Esophagus squamous epithelium (tissue), 5 donors: Measurements from ENCODE around the gene ST7. TPM values are rescaled to one million over a fixed set of nuclear protein-coding genes. Genes with fewer than 3 reads are reported as not detected.

Experiments used
- DNase-seq: peaks from one replicate; lab custom pipeline; 2025; lab: John Stamatoyannopoulos, UW
- H3K27ac ChIP-seq, 4 donors: fragments of 200-600 bp; sonication (generic); one replicate each; pipeline ENCODE4 v1.5.1; 2016 to 2019; ENCODE audit warnings: mild to moderate bottlenecking in 1 of 4
- H3K27me3 ChIP-seq, 4 donors: fragments of 200-600 bp; sonication (generic); 1 replicate in 3 of 4; 2 replicates in 1 of 4; pipeline versions ENCODE4 v1.5.1 to v1.6.0; 2017 to 2021; ENCODE audit warnings: antibody characterized with exemption in 1 of 4
- H3K36me3 ChIP-seq, 3 donors: fragments of 200-600 bp; sonication (generic); one replicate each; pipeline ENCODE4 v1.5.1; 2016 to 2019
- H3K4me1 ChIP-seq, 3 donors: fragments of 200-600 bp; sonication (generic); one replicate each; pipeline ENCODE4 v1.5.1; 2017 to 2019
- H3K4me3 ChIP-seq, 4 donors: fragments of 200-600 bp; sonication (generic); 1 replicate in 3 of 4; 2 replicates in 1 of 4; pipeline ENCODE4 v1.5.1; 2016 to 2019; ENCODE audit warnings: mild to moderate bottlenecking in 2 of 4, moderate library complexity in 1 of 4
- H3K9me3 ChIP-seq, 3 donors: fragments of 200-600 bp; sonication (generic); one replicate each; pipeline ENCODE4 v1.5.1; 2016 to 2019
- POLR2A ChIP-seq, 4 donors: fragments of 450-650 bp; IDR thresholded peaks; one replicate each; pipeline ENCODE4 v1.6.1; 2017; ENCODE audit warnings: antibody characterized with exemption in 4 of 4, mild to moderate bottlenecking in 4 of 4, moderate library complexity in 3 of 4
- WGBS, 2 donors: methylation state at CpG; one replicate each; pipeline ENCODE4 v1.1.5; 2018; 5-methylcytosine and 5-hydroxymethylcytosine counted together
- intact Hi-C: fragments of 100-400 bp; cut with DNase I; formaldehyde crosslinking; loops from one replicate; pipeline ENCODE4 v1.15.0; 2022
- total RNA-seq, 4 donors: library from RNA; depleted of rRNA; stranded (reverse); fragments of >200 nt; gene quantifications; one replicate each; pipeline ENCODE4 v1.1.0, GENCODE V29; 2016
- TF ChIP-seq, protein P1 (sequence below), 6 experiments: fragments of 450-650 bp in 4 of 6; fragments of 200-600 bp in 2 of 6; sonication (generic) in 2 of 6; IDR thresholded peaks; one replicate each; pipeline ENCODE4 v1.5.1; 2016 to 2019; ENCODE audit warnings: antibody characterized with exemption in 6 of 6, mild to moderate bottlenecking in 4 of 6, moderate library complexity in 4 of 6
- donor health status: DM: yes; HTN: yes; CAD: no.

The ST7 gene
- total RNA-seq, 4 donors from 2014 or later: 12.9 to 18.0 (median 15.3) TPM

DNA sequence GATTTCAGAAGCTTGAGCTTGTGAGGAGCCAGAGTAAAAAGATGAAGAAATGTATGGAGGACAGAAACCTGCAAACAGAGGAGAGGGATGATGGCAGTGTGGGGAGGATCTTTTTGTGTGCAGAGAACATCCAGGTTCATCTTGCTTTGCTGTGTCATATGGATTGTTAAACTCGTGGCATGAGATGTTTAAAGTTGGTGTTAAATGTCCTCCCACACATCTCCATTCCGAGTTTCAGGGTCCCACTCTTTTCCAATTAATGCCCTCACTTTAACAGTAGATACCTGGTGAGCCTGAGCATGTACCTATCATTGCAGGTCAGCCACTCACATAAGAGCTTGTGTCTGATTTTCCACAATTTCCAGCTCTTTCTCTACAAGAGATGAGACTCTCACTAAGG is 147.7 kb downstream of the ST7 start:
- no peaks in the 10 kb centered on the region for H3K9me3 ChIP-seq
- H3K27ac ChIP-seq: no peak overlapping the region
- no peak for DNase-seq
- 91 to 94% methylated on average over 2 of the region's 2 CpGs for WGBS, 2 donors
- no peaks in the 10 kb centered on the region for H3K36me3 ChIP-seq
- H3K27me3 ChIP-seq: no peaks in the 10 kb centered on the region
- no peak overlapping the region for H3K4me3 ChIP-seq
- no peak for TF ChIP-seq POLR2A (IDR thresholded peaks at IDR 0.05)
- TF ChIP-seq, protein P1, sequence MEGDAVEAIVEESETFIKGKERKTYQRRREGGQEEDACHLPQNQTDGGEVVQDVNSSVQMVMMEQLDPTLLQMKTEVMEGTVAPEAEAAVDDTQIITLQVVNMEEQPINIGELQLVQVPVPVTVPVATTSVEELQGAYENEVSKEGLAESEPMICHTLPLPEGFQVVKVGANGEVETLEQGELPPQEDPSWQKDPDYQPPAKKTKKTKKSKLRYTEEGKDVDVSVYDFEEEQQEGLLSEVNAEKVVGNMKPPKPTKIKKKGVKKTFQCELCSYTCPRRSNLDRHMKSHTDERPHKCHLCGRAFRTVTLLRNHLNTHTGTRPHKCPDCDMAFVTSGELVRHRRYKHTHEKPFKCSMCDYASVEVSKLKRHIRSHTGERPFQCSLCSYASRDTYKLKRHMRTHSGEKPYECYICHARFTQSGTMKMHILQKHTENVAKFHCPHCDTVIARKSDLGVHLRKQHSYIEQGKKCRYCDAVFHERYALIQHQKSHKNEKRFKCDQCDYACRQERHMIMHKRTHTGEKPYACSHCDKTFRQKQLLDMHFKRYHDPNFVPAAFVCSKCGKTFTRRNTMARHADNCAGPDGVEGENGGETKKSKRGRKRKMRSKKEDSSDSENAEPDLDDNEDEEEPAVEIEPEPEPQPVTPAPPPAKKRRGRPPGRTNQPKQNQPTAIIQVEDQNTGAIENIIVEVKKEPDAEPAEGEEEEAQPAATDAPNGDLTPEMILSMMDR (IDR thresholded peaks at IDR 0.05): no peak
- H3K4me1 ChIP-seq: no peaks in the 10 kb centered on the region
- intact Hi-C loops: no loop called here

- TF ChIP-seq, protein P1 (IDR thresholded peaks at IDR 0.05): no peak
- TF ChIP-seq POLR2A (IDR thresholded peaks at IDR 0.05): no peak
- Histone ChIP-seq H3K4me1 (peaks cover 0 to 16% (median 0%) of the 10 kb centered on the region in 3 donors), H3K27me3 (no peaks in the 10 kb centered on the region), H3K27ac (no peak overlapping the region), H3K9me3 (no peaks in the 10 kb centered on the region), H3K36me3 (no peaks in the 10 kb centered on the region), H3K4me3 (no peak overlapping the region)
- no peak for DNase-seq
- intact Hi-C loops: no loop called here
- WGBS, 2 donors: 36 to 43% methylated on average over 4 to 5 of the region's 5 CpGs
Measured at GRCh38 chr7:117110480-117111315, 157.4 kb downstream of the ST7 start.

GRCh38 chr7:117111535-117111934 is 158.2 kb downstream of the ST7 start:
- H3K36me3 ChIP-seq: no peaks in the 10 kb centered on the region
- TF ChIP-seq, protein P1 (IDR thresholded peaks at IDR 0.05): no peak
- no peak for TF ChIP-seq POLR2A (IDR thresholded peaks at IDR 0.05)
- WGBS, 2 donors: 70 to 100% methylated on average over 1 of the region's 1 CpG
- H3K27ac ChIP-seq: no peak overlapping the region
- DNase-seq: no peak
- H3K4me3 ChIP-seq: no peak overlapping the region
- H3K4me1 ChIP-seq: peaks cover 0 to 16% (median 0%) of the 10 kb centered on the region in 3 donors
- intact Hi-C loops: no loop called here
- no peaks in the 10 kb centered on the region for H3K27me3 ChIP-seq
- no peaks in the 10 kb centered on the region for H3K9me3 ChIP-seq

DNA sequence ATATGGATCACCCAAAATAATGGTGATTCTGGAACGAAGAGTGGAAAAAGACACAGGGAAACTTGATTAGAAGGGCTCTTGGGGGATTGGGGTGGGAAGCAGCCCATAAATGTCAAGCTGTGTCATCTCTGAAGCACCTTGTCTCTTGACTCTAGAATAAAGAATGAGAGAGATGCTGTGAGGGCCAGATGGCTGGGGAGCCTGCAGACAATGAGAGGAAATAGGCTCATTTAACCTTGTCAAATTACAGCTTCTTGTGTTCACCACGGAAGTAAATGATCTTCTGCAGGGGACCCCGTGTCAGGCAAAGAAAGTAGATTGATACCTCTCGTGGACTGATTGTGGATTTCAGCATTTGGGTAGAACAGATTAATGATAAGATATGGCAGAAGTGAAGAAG is 159.3 kb downstream of the ST7 start:
- TF ChIP-seq, protein P1 (IDR thresholded peaks at IDR 0.05): no peak
- no peak for TF ChIP-seq POLR2A (IDR thresholded peaks at IDR 0.05)
- Histone ChIP-seq H3K27ac (no peak overlapping the region), H3K27me3 (no peaks in the 10 kb centered on the region), H3K4me1 (peaks cover 0 to 16% (median 0%) of the 10 kb centered on the region in 3 donors), H3K36me3 (no peaks in the 10 kb centered on the region), H3K9me3 (no peaks in the 10 kb centered on the region), H3K4me3 (no peak overlapping the region)
- intact Hi-C loops: no loop called here
- 95 to 96% methylated on average over 4 of the region's 4 CpGs for WGBS, 2 donors
- no peak for DNase-seq

DNA sequence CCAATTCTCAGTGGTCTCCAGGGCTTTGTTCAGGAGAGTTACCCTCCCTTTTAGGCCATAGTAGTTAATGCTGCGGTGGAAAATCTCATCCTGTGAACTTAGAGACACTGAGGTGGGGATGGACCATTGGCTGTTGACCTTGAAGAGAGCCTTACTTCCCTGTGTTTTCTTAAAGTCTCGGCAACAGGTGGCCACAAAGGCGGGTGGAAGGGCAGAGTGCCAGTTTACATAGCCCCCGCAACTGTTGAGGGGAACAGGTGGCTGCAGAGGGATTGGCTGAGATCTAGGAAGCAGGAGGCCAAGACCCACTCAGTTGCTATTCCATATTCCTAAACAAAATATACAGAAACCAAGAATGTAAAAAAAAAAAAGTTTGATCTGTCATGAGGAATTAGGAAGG is 160.6 kb downstream of the ST7 start:
- Histone ChIP-seq H3K27ac (no peak overlapping the region), H3K4me3 (no peak overlapping the region), H3K9me3 (no peaks in the 10 kb centered on the region), H3K27me3 (no peaks in the 10 kb centered on the region), H3K36me3 (no peaks in the 10 kb centered on the region), H3K4me1 (peaks cover 0 to 16% (median 0%) of the 10 kb centered on the region in 3 donors)
- intact Hi-C loops: no loop called here
- WGBS, 2 donors: 60 to 84% methylated on average over 3 to 4 of the region's 4 CpGs
- no peak for DNase-seq
- TF ChIP-seq, protein P1 (IDR thresholded peaks at IDR 0.05): no peak
- no peak for TF ChIP-seq POLR2A (IDR thresholded peaks at IDR 0.05)
